HG02970 (cell line): ENCODE data around the gene PIGA.

Experiments
- ATAC-seq: cut with Tn5 transposase; IDR thresholded peaks from one replicate; pipeline ENCODE4 v1.9.1; 2021; ENCODE audit warnings: mild to moderate bottlenecking, moderate library complexity, moderate number of reproducible peaks; ENCODE audit not compliant: unreplicated experiment, low FRiP score

Gene PIGA, protein sequence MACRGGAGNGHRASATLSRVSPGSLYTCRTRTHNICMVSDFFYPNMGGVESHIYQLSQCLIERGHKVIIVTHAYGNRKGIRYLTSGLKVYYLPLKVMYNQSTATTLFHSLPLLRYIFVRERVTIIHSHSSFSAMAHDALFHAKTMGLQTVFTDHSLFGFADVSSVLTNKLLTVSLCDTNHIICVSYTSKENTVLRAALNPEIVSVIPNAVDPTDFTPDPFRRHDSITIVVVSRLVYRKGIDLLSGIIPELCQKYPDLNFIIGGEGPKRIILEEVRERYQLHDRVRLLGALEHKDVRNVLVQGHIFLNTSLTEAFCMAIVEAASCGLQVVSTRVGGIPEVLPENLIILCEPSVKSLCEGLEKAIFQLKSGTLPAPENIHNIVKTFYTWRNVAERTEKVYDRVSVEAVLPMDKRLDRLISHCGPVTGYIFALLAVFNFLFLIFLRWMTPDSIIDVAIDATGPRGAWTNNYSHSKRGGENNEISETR

DNA sequence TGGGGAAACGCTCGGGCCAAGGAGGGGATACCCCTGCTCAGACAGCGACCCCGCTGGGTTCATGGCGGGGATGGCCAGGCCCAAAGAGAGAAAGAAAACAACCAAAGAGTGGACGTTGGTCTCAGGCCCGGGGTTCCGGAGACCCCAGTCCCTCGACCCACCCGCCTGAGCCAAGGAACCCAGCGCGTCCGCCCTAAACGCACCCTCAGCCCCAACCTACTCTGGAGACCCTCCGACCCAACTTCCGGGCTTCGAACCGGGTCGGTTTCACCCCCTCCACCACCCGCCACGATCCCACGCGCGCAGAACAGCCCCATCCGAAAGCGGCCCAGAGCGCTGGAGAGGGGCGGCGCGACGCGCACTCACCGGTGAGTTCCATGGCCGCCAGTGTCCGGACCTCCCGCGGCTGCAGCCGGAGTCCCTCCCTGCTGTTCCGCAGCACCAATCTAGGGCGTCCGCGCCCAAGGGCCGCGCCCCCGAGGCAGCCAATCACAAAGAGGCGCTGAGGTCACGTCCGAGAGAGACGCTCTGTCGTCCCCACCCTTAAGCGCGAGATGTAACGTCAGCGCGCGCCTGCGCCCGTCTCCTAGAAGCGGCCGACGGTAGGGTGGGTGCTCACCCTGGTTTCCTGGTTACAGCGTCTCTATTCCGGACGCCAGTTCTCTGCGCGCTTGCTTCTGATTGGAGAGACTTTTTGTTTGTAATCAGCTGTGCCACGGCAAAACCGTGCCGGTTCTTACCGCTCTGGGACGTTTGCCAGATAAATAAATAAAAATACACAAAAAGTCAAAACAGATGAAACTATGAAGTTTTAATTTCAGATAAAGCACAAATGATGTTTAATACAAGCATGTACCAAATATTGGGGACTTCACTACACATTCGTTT is at the start of gene PIGA:
Gene PIGA (minus strand): TSS at position 389 of the 888 bp plus-strand sequence. CDS start 3,593 bp downstream, outside the sequence.
- ATAC-seq = peak; percentile 97

- no peak for ATAC-seq
Measured at GRCh38 chrX:15384304-15384703, 49.0 kb upstream of the PIGA start, which contains the start of gene VEGFD. Gene VEGFD, minus strand, starts transcription at chrX:15384413. Its CDS starts 467 bp downstream, at chrX:15383946.

DNA sequence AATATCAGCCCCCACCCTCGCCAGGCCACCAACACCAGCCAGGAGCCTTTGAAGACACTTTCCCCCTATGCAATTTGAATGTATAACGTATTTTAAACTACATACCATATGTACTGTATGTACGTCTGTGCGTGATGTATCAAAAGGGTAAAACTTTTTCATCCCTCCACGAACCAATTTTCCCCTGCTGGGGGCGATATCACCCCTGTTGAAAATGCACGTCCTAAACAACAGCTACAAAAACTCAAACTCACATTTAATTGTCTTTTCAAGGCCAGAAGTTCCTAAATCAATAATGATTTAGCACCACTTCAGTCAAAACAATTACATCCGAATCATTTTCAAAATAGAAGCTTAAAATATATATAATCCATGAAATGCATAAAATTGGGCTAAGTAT is 47.5 kb upstream of the PIGA start:
- ATAC-seq = no peak

GRCh38 chrX:15376956-15377355 is 41.6 kb upstream of the PIGA start:
- no peak for ATAC-seq

GRCh38 chrX:15373976-15374375 is 38.7 kb upstream of the PIGA start:
- ATAC-seq = no peak

DNA sequence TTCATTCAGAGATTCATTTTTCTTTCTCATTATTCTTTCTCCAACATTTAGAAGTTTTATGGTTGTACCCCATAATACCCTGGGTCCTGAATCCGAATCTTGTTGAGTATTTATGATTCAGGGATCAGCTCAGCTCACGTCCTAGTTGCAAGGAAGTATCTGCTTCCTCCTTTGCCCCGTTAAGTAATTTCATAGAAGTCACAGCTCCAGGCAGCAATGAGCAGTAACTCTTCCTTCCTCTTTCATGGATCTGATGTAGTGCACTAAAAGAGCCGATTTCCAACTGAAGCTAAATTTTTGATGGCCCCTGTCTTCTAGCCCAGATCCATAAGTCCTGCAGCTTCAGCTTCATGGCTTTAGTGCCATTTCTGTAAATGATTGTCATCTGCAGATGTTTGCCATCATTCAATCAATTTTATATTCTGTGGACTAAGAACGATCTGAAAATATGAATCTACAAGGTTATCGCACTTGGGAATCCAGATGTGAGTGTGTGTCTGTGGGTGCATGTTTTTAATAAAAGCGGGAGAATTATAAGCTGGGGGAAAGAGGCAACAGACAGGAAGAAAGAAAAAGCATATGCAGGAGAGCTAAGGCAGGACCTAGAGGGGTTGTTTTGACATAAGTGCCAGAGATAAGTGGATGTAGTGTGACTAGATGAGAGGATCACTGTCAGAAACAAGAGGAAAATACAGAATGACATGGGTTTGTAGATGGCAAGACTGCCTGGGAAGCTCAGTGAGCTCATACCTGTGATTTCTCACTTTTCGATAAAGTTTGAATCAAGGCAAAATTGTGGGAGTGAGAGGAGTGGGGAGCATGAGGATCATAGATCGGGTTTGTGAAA is 31.4 kb upstream of the PIGA start:
- ATAC-seq = no peak

DNA sequence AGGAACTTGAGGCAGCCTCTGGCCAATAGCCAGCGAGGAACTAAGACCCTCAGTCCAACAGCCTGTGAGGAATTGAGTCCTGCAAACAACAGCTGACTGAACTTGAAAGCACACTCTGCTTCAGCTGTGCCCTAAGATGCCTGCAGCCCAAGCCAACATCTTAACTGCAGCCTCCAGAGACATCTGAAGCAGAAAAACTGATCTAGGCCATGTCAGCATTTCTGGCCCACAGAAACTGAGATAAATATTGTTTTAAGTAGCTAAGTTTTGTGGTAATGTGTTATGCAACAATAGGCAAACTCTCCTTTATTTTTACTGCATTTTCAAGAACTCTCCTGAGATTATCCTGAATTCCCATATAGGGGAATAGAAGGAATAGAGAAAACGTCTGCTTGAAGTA is 24.4 kb upstream of the PIGA start:
- no peak for ATAC-seq

DNA sequence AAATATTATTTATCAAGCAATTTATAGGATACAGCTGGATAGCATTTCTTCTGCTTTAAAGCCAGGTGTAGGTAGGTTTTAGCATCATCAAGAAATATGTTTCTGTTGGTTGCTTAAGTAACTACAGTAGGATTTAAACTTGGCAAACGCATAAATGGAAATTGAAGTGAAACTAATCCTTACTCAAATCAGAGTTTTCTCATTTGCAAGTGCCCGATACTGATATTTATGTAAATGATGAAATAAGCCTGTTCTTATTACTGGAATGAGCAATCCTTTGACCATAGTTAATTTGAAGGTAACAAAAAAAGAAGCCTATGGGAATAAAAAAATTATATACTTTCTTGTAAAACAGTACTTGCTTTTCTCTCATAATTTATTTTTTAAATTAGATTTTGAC is 23.2 kb upstream of the PIGA start:
- ATAC-seq = no peak

GRCh38 chrX:15356444-15356843 is 21.1 kb upstream of the PIGA start:
- no peak for ATAC-seq

GRCh38 chrX:15350329-15350996 is 15.1 kb upstream of the PIGA start:
- no peak for ATAC-seq

GRCh38 chrX:15349046-15349445 is 13.7 kb upstream of the PIGA start:
- ATAC-seq = no peak

DNA sequence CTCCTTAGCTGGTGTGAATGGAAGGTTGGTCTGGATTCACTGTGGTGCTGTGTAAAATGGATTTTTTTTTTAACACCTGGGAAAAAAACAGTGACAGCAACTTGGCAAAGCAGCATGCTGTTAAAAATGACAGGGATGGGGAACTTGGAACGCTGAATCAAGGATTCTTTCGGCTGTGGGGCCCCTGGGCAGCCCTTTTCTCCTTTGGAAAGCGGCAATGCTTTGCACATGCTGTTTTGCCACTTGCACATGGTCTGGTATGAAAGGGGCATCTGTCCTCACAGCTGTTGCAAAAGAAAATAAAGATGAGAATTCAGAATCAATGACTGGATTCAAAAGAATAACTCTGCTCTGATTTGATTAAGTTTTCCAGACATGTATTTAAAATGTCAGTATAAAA is 10.7 kb upstream of the PIGA start:
- no peak for ATAC-seq

GRCh38 chrX:15344106-15344505 is 8.8 kb upstream of the PIGA start:
- ATAC-seq = no peak

DNA sequence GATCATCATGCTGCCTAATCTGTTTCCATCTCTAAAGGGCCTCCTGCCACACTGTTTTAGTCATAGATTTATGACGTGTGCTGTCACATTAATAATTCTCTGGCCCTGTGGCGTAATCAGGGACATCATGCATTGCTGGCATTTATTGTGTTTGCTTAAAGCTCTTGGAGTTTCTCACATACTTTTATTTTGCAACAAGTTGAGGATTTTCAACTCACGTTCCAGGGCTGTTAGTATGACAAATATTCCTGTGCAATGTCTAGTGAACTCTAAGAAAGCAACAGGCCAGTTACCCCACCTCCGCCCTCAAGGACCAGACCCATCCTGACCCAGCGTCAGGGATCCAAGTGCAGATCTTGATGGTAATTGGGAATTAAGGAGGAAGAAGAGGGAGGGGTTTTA is 7.8 kb upstream of the PIGA start:
- ATAC-seq = no peak

- ATAC-seq = no peak
Measured at GRCh38 chrX:15340867-15341266, 5.5 kb upstream of the PIGA start.

GRCh38 chrX:15336023-15336413 is 695 bp upstream of the PIGA start:
- no peak for ATAC-seq

- no peak for ATAC-seq
Measured at GRCh38 chrX:15334561-15334960, 762 bp downstream of the PIGA start.

DNA sequence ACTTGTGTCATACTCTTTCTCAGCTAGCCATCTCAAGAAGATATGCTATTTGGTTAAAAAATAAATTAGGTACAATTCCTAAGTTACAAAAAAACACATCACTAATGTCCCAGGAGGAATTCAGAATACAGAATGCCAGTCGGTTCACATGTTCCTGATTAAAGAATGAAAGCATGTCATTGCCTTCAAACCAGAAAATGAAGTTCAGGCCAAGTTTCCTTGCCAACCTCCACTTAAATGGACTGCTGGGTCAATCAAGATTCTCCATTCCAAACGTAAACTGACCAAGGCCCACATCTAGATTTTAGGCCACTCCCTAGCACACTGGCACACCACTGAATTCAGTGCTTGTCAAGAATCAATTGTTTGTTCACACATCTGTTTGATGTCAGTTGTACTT is 6.5 kb downstream of the PIGA start:
- no peak for ATAC-seq

DNA sequence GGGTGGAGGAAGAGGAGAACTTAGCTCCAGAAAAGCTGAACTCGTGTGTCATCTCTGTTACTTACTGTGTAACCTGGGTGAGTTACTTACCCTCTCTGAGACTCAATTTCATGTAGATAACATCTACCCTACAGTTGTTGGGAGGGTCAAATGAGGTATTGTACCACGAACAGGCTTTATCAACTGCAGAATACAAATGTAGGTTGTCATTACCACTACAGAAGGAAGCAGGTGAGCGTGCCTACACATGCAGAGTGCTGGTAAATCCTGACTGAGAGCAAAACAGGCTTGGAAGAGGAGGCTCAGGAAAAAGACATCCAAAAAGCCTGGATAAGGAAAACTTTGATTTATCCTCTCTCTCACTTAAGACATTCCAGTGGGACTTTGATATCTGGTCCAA is 7.2 kb downstream of the PIGA start:
- no peak for ATAC-seq

DNA sequence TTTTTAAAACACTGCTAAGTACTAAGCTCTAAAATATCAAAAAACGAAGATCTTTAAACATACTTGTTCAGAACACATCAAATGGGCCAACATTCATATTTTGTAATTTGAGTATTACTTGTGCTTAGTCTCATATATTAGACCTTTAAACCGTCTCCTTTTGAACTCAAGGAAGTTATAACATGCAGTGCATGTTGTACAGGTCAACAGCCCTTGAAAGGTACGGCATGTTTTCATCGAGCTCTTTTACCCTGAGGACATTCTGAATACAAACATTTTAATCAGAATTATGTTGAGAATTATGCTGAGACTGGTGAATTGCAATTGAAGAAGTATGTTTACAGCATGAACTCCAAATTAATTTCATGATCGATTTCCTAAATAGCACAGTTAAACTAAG is 12.9 kb downstream of the PIGA start:
- ATAC-seq = no peak
